Skeletal muscle satellite cell (primary cell): ENCODE data around the gene DNMT3A.

Experiments used
- H3K27me3 ChIP-seq: 2 replicates; pipeline ENCODE4 v1.7.0; 2013; ENCODE audit warnings: low read length; ENCODE audit not compliant: control insufficient read depth, insufficient read depth
- H3K36me3 ChIP-seq: 2 replicates; pipeline ENCODE4 v1.7.0; 2013; ENCODE audit warnings: mild to moderate bottlenecking, control low read depth, low read length; ENCODE audit not compliant: insufficient read depth
- H3K4me1 ChIP-seq: 2 replicates; pipeline ENCODE4 v1.7.0; 2013; ENCODE audit warnings: low read length; ENCODE audit not compliant: control insufficient read depth, insufficient read depth
- H3K4me2 ChIP-seq: 2 replicates; pipeline ENCODE4 v1.7.0; 2013; ENCODE audit warnings: mild to moderate bottlenecking, low read length
- H3K4me3 ChIP-seq: 2 replicates; pipeline ENCODE4 v1.7.0; 2013; ENCODE audit warnings: low read length
- H3K9ac ChIP-seq: 2 replicates; pipeline ENCODE4 v1.7.0; 2013; ENCODE audit warnings: mild to moderate bottlenecking, low read depth, low read length, moderate library complexity
- H3K9me3 ChIP-seq: replicated peaks from 2 replicates; pipeline ENCODE4 v1.7.0; 2013; ENCODE audit warnings: mild to moderate bottlenecking, control low read depth, low read length

The DNMT3A gene

GRCh38 chr2:25340181-25340921 lies 1.4 kb downstream of the DNMT3A start:
- Histone ChIP-seq H3K4me2 (peak overlapping the region; percentile 94), H3K36me3 (no peaks in the 10 kb centered on the region), H3K4me1 (peaks cover 9% of the 10 kb centered on the region), H3K9me3 (no peaks in the 10 kb centered on the region), H3K4me3 (peak overlapping the region; percentile 77), H3K27me3 (no peaks in the 10 kb centered on the region), H3K9ac (no peak overlapping the region)

GRCh38 chr2:25339791-25340180 lies 1.9 kb downstream of the DNMT3A start:
- peaks cover 9% of the 10 kb centered on the region for H3K4me1 ChIP-seq
- H3K4me3 ChIP-seq: peak overlapping the region; percentile 77
- no peaks in the 10 kb centered on the region for H3K27me3 ChIP-seq
- peak overlapping the region; percentile 94 for H3K4me2 ChIP-seq
- no peaks in the 10 kb centered on the region for H3K36me3 ChIP-seq
- H3K9ac ChIP-seq: no peak overlapping the region
- no peaks in the 10 kb centered on the region for H3K9me3 ChIP-seq

- Histone ChIP-seq H3K4me2 (no peak overlapping the region), H3K4me1 (peaks cover 9% of the 10 kb centered on the region), H3K9me3 (no peaks in the 10 kb centered on the region), H3K9ac (no peak overlapping the region), H3K4me3 (no peak overlapping the region), H3K36me3 (no peaks in the 10 kb centered on the region), H3K27me3 (no peaks in the 10 kb centered on the region)
Observed at GRCh38 chr2:25339211-25339674, 2.5 kb downstream of the DNMT3A start.

GRCh38 chr2:25338401-25338800 lies 3.3 kb downstream of the DNMT3A start:
- no peak overlapping the region for H3K9ac ChIP-seq
- H3K4me2 ChIP-seq: no peak overlapping the region
- H3K27me3 ChIP-seq: no peaks in the 10 kb centered on the region
- no peaks in the 10 kb centered on the region for H3K9me3 ChIP-seq
- H3K4me1 ChIP-seq: peaks cover 9% of the 10 kb centered on the region
- H3K36me3 ChIP-seq: no peaks in the 10 kb centered on the region
- H3K4me3 ChIP-seq: no peak overlapping the region

GRCh38 chr2:25337891-25338290 lies 3.8 kb downstream of the DNMT3A start:
- Histone ChIP-seq H3K27me3 (no peaks in the 10 kb centered on the region), H3K4me2 (no peak overlapping the region), H3K9me3 (no peaks in the 10 kb centered on the region), H3K36me3 (no peaks in the 10 kb centered on the region), H3K4me3 (no peak overlapping the region), H3K4me1 (peaks cover 9% of the 10 kb centered on the region), H3K9ac (no peak overlapping the region)

- H3K9me3 ChIP-seq: no peaks in the 10 kb centered on the region
- H3K4me2 ChIP-seq: no peak overlapping the region
- H3K4me3 ChIP-seq: no peak overlapping the region
- peaks cover 6% of the 10 kb centered on the region for H3K4me1 ChIP-seq
- no peak overlapping the region for H3K9ac ChIP-seq
- H3K27me3 ChIP-seq: no peaks in the 10 kb centered on the region
- H3K36me3 ChIP-seq: no peaks in the 10 kb centered on the region
Observed at GRCh38 chr2:25337276-25337675, 4.4 kb downstream of the DNMT3A start.

GRCh38 chr2:25336383-25336841 lies 5.3 kb downstream of the DNMT3A start:
- Histone ChIP-seq H3K9ac (no peak overlapping the region), H3K27me3 (no peaks in the 10 kb centered on the region), H3K4me3 (no peak overlapping the region), H3K36me3 (no peaks in the 10 kb centered on the region), H3K4me1 (peaks cover 6% of the 10 kb centered on the region), H3K4me2 (no peak overlapping the region), H3K9me3 (no peaks in the 10 kb centered on the region)

- no peak overlapping the region for H3K4me2 ChIP-seq
- no peak overlapping the region for H3K4me3 ChIP-seq
- H3K9ac ChIP-seq: no peak overlapping the region
- no peaks in the 10 kb centered on the region for H3K9me3 ChIP-seq
- no peaks in the 10 kb centered on the region for H3K27me3 ChIP-seq
- peaks cover 6% of the 10 kb centered on the region for H3K4me1 ChIP-seq
- no peaks in the 10 kb centered on the region for H3K36me3 ChIP-seq
Observed at GRCh38 chr2:25335971-25336370, 5.8 kb downstream of the DNMT3A start.

- Histone ChIP-seq H3K4me3 (no peak overlapping the region), H3K9ac (no peak overlapping the region), H3K36me3 (no peaks in the 10 kb centered on the region), H3K4me2 (no peak overlapping the region), H3K27me3 (no peaks in the 10 kb centered on the region), H3K4me1 (peaks cover 5% of the 10 kb centered on the region), H3K9me3 (no peaks in the 10 kb centered on the region)
Observed at GRCh38 chr2:25335204-25335603, 6.5 kb downstream of the DNMT3A start.

- H3K4me1 ChIP-seq: no peaks in the 10 kb centered on the region
- H3K9ac ChIP-seq: no peak overlapping the region
- H3K4me2 ChIP-seq: no peak overlapping the region
- no peaks in the 10 kb centered on the region for H3K27me3 ChIP-seq
- no peaks in the 10 kb centered on the region for H3K36me3 ChIP-seq
- H3K4me3 ChIP-seq: no peak overlapping the region
- no peaks in the 10 kb centered on the region for H3K9me3 ChIP-seq
Observed at GRCh38 chr2:25334482-25334881, 7.2 kb downstream of the DNMT3A start.

GRCh38 chr2:25333981-25334380 lies 7.7 kb downstream of the DNMT3A start:
- Histone ChIP-seq H3K9ac (no peak overlapping the region), H3K27me3 (no peaks in the 10 kb centered on the region), H3K4me1 (no peaks in the 10 kb centered on the region), H3K4me3 (no peak overlapping the region), H3K36me3 (no peaks in the 10 kb centered on the region), H3K9me3 (no peaks in the 10 kb centered on the region), H3K4me2 (no peak overlapping the region)

GRCh38 chr2:25332571-25332970 lies 9.2 kb downstream of the DNMT3A start:
- H3K4me2 ChIP-seq: no peak overlapping the region
- no peaks in the 10 kb centered on the region for H3K36me3 ChIP-seq
- H3K9ac ChIP-seq: no peak overlapping the region
- no peaks in the 10 kb centered on the region for H3K9me3 ChIP-seq
- no peak overlapping the region for H3K4me3 ChIP-seq
- no peaks in the 10 kb centered on the region for H3K27me3 ChIP-seq
- H3K4me1 ChIP-seq: no peaks in the 10 kb centered on the region
